SK-N-SH treated with all-trans-retinoic acid at 6 μM for 48 hours (cell line): ENCODE data around the gene GPHN.

ENCODE experiments used
- ATAC-seq: fragments of 200-7000 bp; cut with Tn5 transposase; 3 replicates; pipeline ENCODE4 v1.9.1; 2020; ENCODE audit warnings: mild to moderate bottlenecking, moderate library complexity
- ARNTL ChIP-seq: fragments of 450-650 bp; formaldehyde crosslinking; IDR thresholded peaks from 2 replicates; pipeline ENCODE4 v1.5.0; 2020; ENCODE audit warnings: low read depth, mild to moderate bottlenecking, moderate library complexity, borderline replicate concordance
- CSDC2 ChIP-seq: fragments of 250-450 bp; sonication (Bioruptor Pico); IDR thresholded peaks from 2 replicates; pipeline ENCODE4 v1.5.0; 2020; ENCODE audit warnings: mild to moderate bottlenecking, moderate library complexity
- ESRRG ChIP-seq: fragments of 250-450 bp; sonication (Bioruptor Pico); IDR thresholded peaks from 2 replicates; pipeline ENCODE4 v1.6.1; 2021; ENCODE audit warnings: mild to moderate bottlenecking
- GLIS3 ChIP-seq: fragments of 250-450 bp; sonication (Bioruptor Pico); IDR thresholded peaks from 2 replicates; pipeline ENCODE4 v1.5.0; 2020; ENCODE audit warnings: mild to moderate bottlenecking, moderate library complexity
- ISL1 ChIP-seq: fragments of 250-450 bp; sonication (Bioruptor Pico); IDR thresholded peaks from 2 replicates; pipeline ENCODE4 v2.1.2; 2022; ENCODE audit warnings: mild to moderate bottlenecking, moderate library complexity
- OSR1 ChIP-seq: fragments of 250-450 bp; sonication (Bioruptor Pico); IDR thresholded peaks from 2 replicates; pipeline ENCODE4 v1.8.0; 2022; ENCODE audit warnings: moderate library complexity, mild to moderate bottlenecking, inconsistent platforms
- POU6F1 ChIP-seq: fragments of 250-450 bp; sonication (Bioruptor Pico); IDR thresholded peaks from 2 replicates; pipeline ENCODE4 v1.8.0; 2021; ENCODE audit warnings: low read depth, mild to moderate bottlenecking, moderate library complexity, borderline replicate concordance
- PPARA ChIP-seq: fragments of 250-450 bp; sonication (Bioruptor Pico); IDR thresholded peaks from 2 replicates; pipeline ENCODE4 v1.5.0; 2020; ENCODE audit warnings: mild to moderate bottlenecking, borderline replicate concordance
- RARB ChIP-seq: fragments of 250-450 bp; sonication (Bioruptor Pico); IDR thresholded peaks from 2 replicates; pipeline ENCODE4 v1.8.0; 2021; ENCODE audit warnings: mild to moderate bottlenecking, moderate library complexity
- SNAI2 ChIP-seq: fragments of 250-450 bp; sonication (Bioruptor Pico); IDR thresholded peaks from 2 replicates; pipeline ENCODE4 v1.5.0; 2020; ENCODE audit warnings: mild to moderate bottlenecking, moderate library complexity
- TCF4 ChIP-seq: fragments of 250-450 bp; sonication (Bioruptor Pico); IDR thresholded peaks from 2 replicates; pipeline ENCODE4 v1.8.0; 2021; ENCODE audit warnings: mild to moderate bottlenecking, moderate library complexity, borderline replicate concordance
- TOX ChIP-seq: fragments of 250-450 bp; sonication (Bioruptor Pico); IDR thresholded peaks from 2 replicates; pipeline ENCODE4 v1.8.0; 2021; ENCODE audit warnings: mild to moderate bottlenecking, moderate library complexity, borderline replicate concordance
- TSHZ2 ChIP-seq: fragments of 250-450 bp; sonication (Bioruptor Pico); IDR thresholded peaks from 2 replicates; pipeline ENCODE4 v1.5.0; 2020; ENCODE audit warnings: mild to moderate bottlenecking, moderate library complexity
- ZC3H10 ChIP-seq: fragments of 250-450 bp; sonication (Bioruptor Pico); IDR thresholded peaks from 2 replicates; pipeline ENCODE4 v1.5.1; 2021; ENCODE audit warnings: mild to moderate bottlenecking, moderate library complexity
- ZFP3 ChIP-seq: fragments of 250-450 bp; sonication (Bioruptor Pico); IDR thresholded peaks from 2 replicates; pipeline ENCODE4 v1.5.0; 2020; ENCODE audit warnings: mild to moderate bottlenecking, moderate library complexity
- ZFP30 ChIP-seq: fragments of 450-650 bp; formaldehyde crosslinking; IDR thresholded peaks from 2 replicates; pipeline ENCODE4 v1.5.0; 2022; ENCODE audit warnings: mild to moderate bottlenecking, moderate library complexity
- ZNF565 ChIP-seq: fragments of 450-650 bp; formaldehyde crosslinking; conservative IDR thresholded peaks from 2 replicates; pipeline ENCODE4 v1.5.0; 2020; ENCODE audit warnings: low read depth, mild to moderate bottlenecking, moderate library complexity
- ZNF70 ChIP-seq: fragments of 450-650 bp; formaldehyde crosslinking; IDR thresholded peaks from 2 replicates; pipeline ENCODE4 v1.5.0; 2020; ENCODE audit warnings: mild to moderate bottlenecking, moderate library complexity
- ZNF8 ChIP-seq: fragments of 450-650 bp; formaldehyde crosslinking; IDR thresholded peaks from 2 replicates; pipeline ENCODE4 v1.5.0; 2020; ENCODE audit warnings: mild to moderate bottlenecking, moderate library complexity
- TF ChIP-seq, protein P1 (sequence below): fragments of 250-450 bp; sonication (Bioruptor Pico); IDR thresholded peaks from 2 replicates; pipeline ENCODE4 v1.5.1; 2020; ENCODE audit warnings: low read depth, mild to moderate bottlenecking, moderate library complexity
- TF ChIP-seq, protein P2 (sequence below): fragments of 250-450 bp; sonication (Bioruptor Pico); IDR thresholded peaks from 2 replicates; pipeline ENCODE4 v1.5.1; 2021; ENCODE audit warnings: mild to moderate bottlenecking, moderate library complexity
- TF ChIP-seq, protein P3 (sequence below): fragments of 250-450 bp; sonication (Bioruptor Pico); IDR thresholded peaks from 2 replicates; pipeline ENCODE4 v1.8.0; 2020; ENCODE audit warnings: mild to moderate bottlenecking, moderate library complexity, borderline replicate concordance

The GPHN gene

DNA sequence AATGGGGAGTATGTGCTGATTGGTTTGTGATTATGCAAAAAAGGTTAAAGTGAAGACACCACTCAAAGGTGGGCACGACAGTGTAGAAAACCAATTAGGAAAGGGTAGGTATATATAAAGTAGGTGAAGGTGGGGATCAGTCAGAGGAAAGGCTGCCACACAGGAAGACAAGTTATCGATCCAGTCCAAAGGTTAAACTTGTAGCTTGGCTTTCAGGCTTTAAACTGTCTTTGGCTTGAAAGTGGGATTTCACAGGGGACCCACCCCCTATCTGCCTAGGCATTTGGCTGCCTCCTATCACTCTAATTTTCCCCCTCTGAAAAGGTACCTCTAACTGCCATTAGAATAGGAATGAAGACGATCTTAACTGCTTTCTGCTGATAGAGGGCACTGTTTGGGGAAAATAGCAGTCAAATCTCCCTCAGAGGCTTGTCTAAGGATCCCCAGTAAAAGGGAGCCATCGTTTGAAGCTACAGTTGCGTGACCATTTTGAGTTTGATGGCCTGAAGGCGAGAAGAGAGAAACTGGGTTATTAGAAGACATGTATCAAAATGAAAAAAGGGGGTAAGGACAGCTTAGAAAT is 250.2 kb downstream of the GPHN start:
- TF ChIP-seq RARB (CRISPR knock-in tag) = no peak
- no peak for TF ChIP-seq ISL1 (CRISPR knock-in tag)
- TF ChIP-seq ZNF8 (CRISPR knock-in tag) = no peak
- TF ChIP-seq TSHZ2 (CRISPR knock-in tag) = no peak
- no peak for TF ChIP-seq TCF4 (CRISPR knock-in tag)
- TF ChIP-seq PPARA (CRISPR knock-in tag) = no peak
- TF ChIP-seq, protein P1, sequence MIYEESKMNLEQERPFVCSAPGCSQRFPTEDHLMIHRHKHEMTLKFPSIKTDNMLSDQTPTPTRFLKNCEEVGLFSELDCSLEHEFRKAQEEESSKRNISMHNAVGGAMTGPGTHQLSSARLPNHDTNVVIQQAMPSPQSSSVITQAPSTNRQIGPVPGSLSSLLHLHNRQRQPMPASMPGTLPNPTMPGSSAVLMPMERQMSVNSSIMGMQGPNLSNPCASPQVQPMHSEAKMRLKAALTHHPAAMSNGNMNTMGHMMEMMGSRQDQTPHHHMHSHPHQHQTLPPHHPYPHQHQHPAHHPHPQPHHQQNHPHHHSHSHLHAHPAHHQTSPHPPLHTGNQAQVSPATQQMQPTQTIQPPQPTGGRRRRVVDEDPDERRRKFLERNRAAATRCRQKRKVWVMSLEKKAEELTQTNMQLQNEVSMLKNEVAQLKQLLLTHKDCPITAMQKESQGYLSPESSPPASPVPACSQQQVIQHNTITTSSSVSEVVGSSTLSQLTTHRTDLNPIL = no peak
- no peak for TF ChIP-seq GLIS3 (CRISPR knock-in tag)
- no peak for TF ChIP-seq ZFP30 (CRISPR knock-in tag)
- TF ChIP-seq ZNF70 = no peak
- TF ChIP-seq ESRRG (CRISPR knock-in tag) = no peak
- TF ChIP-seq OSR1 (CRISPR knock-in tag) = no peak
- no peak for TF ChIP-seq TOX
- no peak for TF ChIP-seq CSDC2 (CRISPR knock-in tag)
- no peak for TF ChIP-seq ARNTL (CRISPR knock-in tag)

GRCh38 chr14:66772146-66772545 is 264.2 kb downstream of the GPHN start:
- no peak for TF ChIP-seq TOX
- TF ChIP-seq ZNF565 = no peak
- TF ChIP-seq, protein P2, sequence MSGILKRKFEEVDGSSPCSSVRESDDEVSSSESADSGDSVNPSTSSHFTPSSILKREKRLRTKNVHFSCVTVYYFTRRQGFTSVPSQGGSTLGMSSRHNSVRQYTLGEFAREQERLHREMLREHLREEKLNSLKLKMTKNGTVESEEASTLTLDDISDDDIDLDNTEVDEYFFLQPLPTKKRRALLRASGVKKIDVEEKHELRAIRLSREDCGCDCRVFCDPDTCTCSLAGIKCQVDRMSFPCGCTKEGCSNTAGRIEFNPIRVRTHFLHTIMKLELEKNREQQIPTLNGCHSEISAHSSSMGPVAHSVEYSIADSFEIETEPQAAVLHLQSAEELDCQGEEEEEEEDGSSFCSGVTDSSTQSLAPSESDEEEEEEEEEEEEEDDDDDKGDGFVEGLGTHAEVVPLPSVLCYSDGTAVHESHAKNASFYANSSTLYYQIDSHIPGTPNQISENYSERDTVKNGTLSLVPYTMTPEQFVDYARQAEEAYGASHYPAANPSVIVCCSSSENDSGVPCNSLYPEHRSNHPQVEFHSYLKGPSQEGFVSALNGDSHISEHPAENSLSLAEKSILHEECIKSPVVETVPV (CRISPR knock-in tag) = no peak
- TF ChIP-seq ZFP3 = no peak
- no peak for TF ChIP-seq ZC3H10 (CRISPR knock-in tag)
- TF ChIP-seq OSR1 (CRISPR knock-in tag) = no peak
- no peak for TF ChIP-seq POU6F1 (CRISPR knock-in tag)
- no peak for TF ChIP-seq ARNTL (CRISPR knock-in tag)
- no peak for TF ChIP-seq ZNF70
- TF ChIP-seq GLIS3 (CRISPR knock-in tag) = no peak
- no peak for TF ChIP-seq PPARA (CRISPR knock-in tag)
- no peak for TF ChIP-seq SNAI2 (CRISPR knock-in tag)
- TF ChIP-seq CSDC2 (CRISPR knock-in tag) = no peak
- TF ChIP-seq, protein P1 = no peak
- TF ChIP-seq, protein P3, sequence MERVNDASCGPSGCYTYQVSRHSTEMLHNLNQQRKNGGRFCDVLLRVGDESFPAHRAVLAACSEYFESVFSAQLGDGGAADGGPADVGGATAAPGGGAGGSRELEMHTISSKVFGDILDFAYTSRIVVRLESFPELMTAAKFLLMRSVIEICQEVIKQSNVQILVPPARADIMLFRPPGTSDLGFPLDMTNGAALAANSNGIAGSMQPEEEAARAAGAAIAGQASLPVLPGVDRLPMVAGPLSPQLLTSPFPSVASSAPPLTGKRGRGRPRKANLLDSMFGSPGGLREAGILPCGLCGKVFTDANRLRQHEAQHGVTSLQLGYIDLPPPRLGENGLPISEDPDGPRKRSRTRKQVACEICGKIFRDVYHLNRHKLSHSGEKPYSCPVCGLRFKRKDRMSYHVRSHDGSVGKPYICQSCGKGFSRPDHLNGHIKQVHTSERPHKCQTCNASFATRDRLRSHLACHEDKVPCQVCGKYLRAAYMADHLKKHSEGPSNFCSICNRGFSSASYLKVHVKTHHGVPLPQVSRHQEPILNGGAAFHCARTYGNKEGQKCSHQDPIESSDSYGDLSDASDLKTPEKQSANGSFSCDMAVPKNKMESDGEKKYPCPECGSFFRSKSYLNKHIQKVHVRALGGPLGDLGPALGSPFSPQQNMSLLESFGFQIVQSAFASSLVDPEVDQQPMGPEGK (CRISPR knock-in tag) = no peak
- ATAC-seq = no peak

More for the DNA sequence above, 250.2 kb downstream of the GPHN start:
- no peak for ATAC-seq
